DND-41 (cell line): ENCODE results near the gene NSG2.

ENCODE experiments used
- ATAC-seq: fragments of 200-7000 bp; cut with Tn5 transposase; 3 replicates; pipeline ENCODE4 v1.9.1; 2021; ENCODE audit warnings: low read depth; ENCODE audit not compliant: insufficient read depth
- DNase-seq: peaks from one replicate; pipeline ENCODE4 v3.0.0-alpha.2; 2020
- H2AFZ ChIP-seq: 2 replicates; pipeline ENCODE4 v1.6.0; 2012; ENCODE audit warnings: low read depth, low read length
- H3K27ac ChIP-seq: 2 replicates; pipeline ENCODE4 v1.5.1; 2012; ENCODE audit warnings: low read length, inconsistent platforms
- H3K27me3 ChIP-seq: fragments of 200-600 bp; sonication (generic); 2 replicates; pipeline ENCODE4 v1.6.0; 2012; ENCODE audit warnings: low read length, mild to moderate bottlenecking, inconsistent platforms; ENCODE audit not compliant: insufficient read depth, poor library complexity
- H3K36me3 ChIP-seq: 2 replicates; pipeline ENCODE4 v1.5.1; 2012; ENCODE audit warnings: low read length, inconsistent platforms; ENCODE audit not compliant: insufficient read depth
- H3K4me1 ChIP-seq: 2 replicates; pipeline ENCODE4 v1.5.1; 2012; ENCODE audit warnings: mild to moderate bottlenecking, low read length; ENCODE audit not compliant: insufficient read depth
- H3K4me2 ChIP-seq: 2 replicates; pipeline ENCODE4 v1.6.0; 2012; ENCODE audit warnings: mild to moderate bottlenecking, moderate library complexity, low read length, inconsistent platforms; ENCODE audit not compliant: insufficient read depth
- H3K4me3 ChIP-seq, 2 experiments: fragments of 200-600 bp in 1 of 2; shearing (Covaris generic) in 1 of 2; 2 replicates each; pipeline ENCODE4 v1.5.1; 2012 to 2016; ENCODE audit warnings: inconsistent platforms in 2 of 2, low read length in 2 of 2, mild to moderate bottlenecking in 2 of 2, low read depth in 1 of 2, moderate library complexity in 1 of 2
- H3K79me2 ChIP-seq: 2 replicates; pipeline ENCODE4 v1.6.0; 2012; ENCODE audit warnings: low read length, inconsistent platforms; ENCODE audit not compliant: insufficient read depth
- H3K9ac ChIP-seq: 2 replicates; pipeline ENCODE4 v1.6.0; 2012; ENCODE audit warnings: low read depth, mild to moderate bottlenecking, inconsistent platforms, low read length, moderate library complexity
- H3K9me3 ChIP-seq: 2 replicates; pipeline ENCODE4 v1.5.1; 2012; ENCODE audit warnings: low read length, moderate library complexity, mild to moderate bottlenecking, inconsistent platforms; ENCODE audit not compliant: insufficient read depth, severe bottlenecking
- H4K20me1 ChIP-seq: 2 replicates; pipeline ENCODE4 v1.6.0; 2012; ENCODE audit warnings: low read length; ENCODE audit not compliant: insufficient read depth
- CTCF ChIP-seq: IDR thresholded peaks from 2 replicates; pipeline ENCODE4 v1.5.1; 2012; ENCODE audit warnings: borderline replicate concordance, low read length, moderate library complexity, mild to moderate bottlenecking; ENCODE audit not compliant: poor library complexity, severe bottlenecking; ENCODE audit errors: extremely low read depth
- EZH2 ChIP-seq: IDR thresholded peaks from 3 replicates; pipeline ENCODE4 v1.6.1; 2012; ENCODE audit warnings: borderline replicate concordance, low read depth, mild to moderate bottlenecking, moderate library complexity, low read length, inconsistent platforms; ENCODE audit not compliant: severe bottlenecking

NSG2 gene

GRCh38 chr5:174097486-174098185 is 52.1 kb downstream of the NSG2 start:
- Histone ChIP-seq H2AFZ (no peak overlapping the region), H4K20me1 (peaks cover 48% of the 10 kb centered on the region), H3K9me3 (no peaks in the 10 kb centered on the region), H3K9ac (no peak overlapping the region), H3K36me3 (no peaks in the 10 kb centered on the region), H3K27me3 (peaks cover 25% of the 10 kb centered on the region), H3K4me3 (no peak overlapping the region), H3K4me2 (no peak overlapping the region), H3K4me1 (peaks cover 21% of the 10 kb centered on the region), H3K27ac (no peak overlapping the region), H3K79me2 (no peaks in the 10 kb centered on the region)
- ATAC-seq (no peak), DNase-seq (no peak)
- TF ChIP-seq EZH2 (no peak), CTCF (no peak)

GRCh38 chr5:174098694-174099093 is 53.2 kb downstream of the NSG2 start:
- Histone ChIP-seq H3K9ac (no peak overlapping the region), H3K9me3 (no peaks in the 10 kb centered on the region), H3K27ac (no peak overlapping the region), H3K4me2 (no peak overlapping the region), H2AFZ (no peak overlapping the region), H3K79me2 (no peaks in the 10 kb centered on the region), H4K20me1 (peaks cover 44% of the 10 kb centered on the region), H3K4me1 (peaks cover 21% of the 10 kb centered on the region), H3K4me3 (no peak overlapping the region), H3K27me3 (peaks cover 22% of the 10 kb centered on the region), H3K36me3 (no peaks in the 10 kb centered on the region)
- DNase-seq: no peak
- TF ChIP-seq CTCF: no peak
- TF ChIP-seq EZH2: no peak
- ATAC-seq: no peak

- Histone ChIP-seq H3K27me3 (peaks cover 25% of the 10 kb centered on the region), H3K9me3 (no peaks in the 10 kb centered on the region), H3K4me3 (no peak overlapping the region), H3K27ac (no peak overlapping the region), H2AFZ (no peak overlapping the region), H3K4me2 (no peak overlapping the region), H3K9ac (no peak overlapping the region), H3K4me1 (peaks cover 7% of the 10 kb centered on the region), H4K20me1 (peaks cover 39% of the 10 kb centered on the region), H3K79me2 (no peaks in the 10 kb centered on the region), H3K36me3 (no peaks in the 10 kb centered on the region)
- DNase-seq (no peak), ATAC-seq (no peak)
- TF ChIP-seq EZH2: no peak
- TF ChIP-seq CTCF: no peak
Measured at GRCh38 chr5:174100490-174100889, 55.0 kb downstream of the NSG2 start.
